WTC11 (cell line): ENCODE measurements around the gene GGACT.

Source experiments
- ATF6 ChIP-seq: sonication (generic); formaldehyde crosslinking; IDR thresholded peaks from 2 replicates; pipeline ENCODE4 v1.8.1; 2023; ENCODE audit warnings: mild to moderate bottlenecking, missing genetic modification reagents
- CREB1 ChIP-seq: sonication (generic); formaldehyde crosslinking; IDR thresholded peaks from 2 replicates; pipeline ENCODE4 v1.8.0; 2023; ENCODE audit warnings: mild to moderate bottlenecking, missing genetic modification reagents
- CTCF ChIP-seq: fragments of 200-600 bp; IDR thresholded peaks from 2 replicates; pipeline ENCODE4 v1.8.0; 2022; ENCODE audit warnings: antibody characterized with exemption
- ESRRA ChIP-seq: sonication (generic); formaldehyde crosslinking; IDR thresholded peaks from 2 replicates; pipeline ENCODE4 v1.8.1; 2022; ENCODE audit warnings: mild to moderate bottlenecking, missing genetic modification reagents, borderline replicate concordance
- NFYB ChIP-seq: sonication (generic); formaldehyde crosslinking; conservative IDR thresholded peaks from 2 replicates; pipeline ENCODE4 v1.8.0; 2022; ENCODE audit warnings: low read depth, missing genetic modification reagents
- STAT6 ChIP-seq: sonication (generic); formaldehyde crosslinking; conservative IDR thresholded peaks from 2 replicates; pipeline ENCODE4 v1.8.1; 2023; ENCODE audit warnings: mild to moderate bottlenecking, low read depth, missing genetic modification reagents, moderate library complexity
- TEAD4 ChIP-seq: sonication (generic); formaldehyde crosslinking; IDR thresholded peaks from 2 replicates; pipeline ENCODE4 v1.8.0; 2022; ENCODE audit warnings: mild to moderate bottlenecking, missing genetic modification reagents
- ZBTB21 ChIP-seq: sonication (generic); formaldehyde crosslinking; IDR thresholded peaks from 2 replicates; pipeline ENCODE4 v1.8.1; 2023; ENCODE audit warnings: mild to moderate bottlenecking, missing genetic modification reagents, borderline replicate concordance
- TF ChIP-seq, protein P1 (sequence below): sonication (generic); formaldehyde crosslinking; IDR thresholded peaks from 2 replicates; pipeline ENCODE4 v1.8.0; 2022; ENCODE audit warnings: mild to moderate bottlenecking, missing genetic modification reagents

DNA sequence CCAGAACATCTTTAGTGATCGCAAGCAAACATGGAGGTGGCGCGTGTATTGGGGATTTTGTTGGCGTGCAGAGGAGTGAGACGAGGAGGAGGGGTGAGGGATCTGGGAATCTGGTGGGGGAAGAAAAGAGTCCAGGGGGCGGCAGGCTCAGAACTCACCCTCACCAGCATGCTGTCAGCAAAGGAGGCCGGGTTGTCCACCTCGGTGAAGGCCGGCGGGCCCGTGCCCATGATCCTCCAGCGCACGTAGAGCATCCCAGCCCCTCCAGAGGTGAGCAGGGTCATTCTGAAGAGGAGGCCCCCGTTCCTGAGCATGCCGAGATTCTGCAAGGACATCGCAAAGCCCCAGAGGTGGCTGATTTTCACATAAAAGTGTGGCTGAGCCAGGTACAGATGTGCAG lies 48.8 kb upstream of the GGACT start:
- TF ChIP-seq ATF6 (no peak), CTCF (no peak), STAT6 (CRISPR knock-in tag) (no peak), ZBTB21 (CRISPR knock-in tag) (no peak), ESRRA (CRISPR knock-in tag) (no peak), TEAD4 (CRISPR knock-in tag) (no peak), CREB1 (CRISPR knock-in tag) (no peak), NFYB (CRISPR knock-in tag) (no peak)
- TF ChIP-seq, protein P1, sequence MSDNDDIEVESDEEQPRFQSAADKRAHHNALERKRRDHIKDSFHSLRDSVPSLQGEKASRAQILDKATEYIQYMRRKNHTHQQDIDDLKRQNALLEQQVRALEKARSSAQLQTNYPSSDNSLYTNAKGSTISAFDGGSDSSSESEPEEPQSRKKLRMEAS = no peak
